ENCODE data around the gene MAP1LC3B2.

The MAP1LC3B2 gene

GRCh38 chr12:116613256-116613655 lies 54.1 kb downstream of the MAP1LC3B2 start:
- Histone ChIP-seq H3K27me3 (replicated peaks) (no peaks in the 10 kb centered on the region), H3K36me3 (replicated peaks) (no peaks in the 10 kb centered on the region), H3K27ac (no peak overlapping the region), H3K4me3 (ENCODE audit: low read depth, low read length) (no peak overlapping the region)
- in situ Hi-C loops (cut with HindIII; ENCODE audit: low pct_ligation_motif_present, low sequenced_read_pairs), result no loop called here
- DNase-seq, result no peak
- TF ChIP-seq CTCF (IDR thresholded peaks at IDR 0.05; ENCODE audit: low read depth, low read length, missing control alignments), result no peak

GRCh38 chr12:116614194-116614915 lies 55.2 kb downstream of the MAP1LC3B2 start:
- TF ChIP-seq CTCF (IDR thresholded peaks at IDR 0.05; ENCODE audit: low read depth, low read length, missing control alignments), result no peak
- Histone ChIP-seq H3K27ac (no peak overlapping the region), H3K36me3 (replicated peaks) (no peaks in the 10 kb centered on the region)

GRCh38 chr12:116615141-116615861 lies 56.1 kb downstream of the MAP1LC3B2 start:
- no peak for TF ChIP-seq CTCF (IDR thresholded peaks at IDR 0.05; ENCODE audit: low read depth, low read length, missing control alignments)
- in situ Hi-C loops (cut with HindIII; ENCODE audit: low pct_ligation_motif_present, low sequenced_read_pairs), result no loop called here
- no peak overlapping the region for H3K27ac ChIP-seq
- no peak for DNase-seq
- no peaks in the 10 kb centered on the region for H3K36me3 ChIP-seq (replicated peaks)
- H3K4me3 ChIP-seq (ENCODE audit: low read depth, low read length), result no peak overlapping the region
- no peaks in the 10 kb centered on the region for H3K27me3 ChIP-seq (replicated peaks)

More at GRCh38 chr12:116614194-116614915, 55.2 kb downstream of the MAP1LC3B2 start:
- H3K4me3 ChIP-seq (ENCODE audit: low read depth, low read length), result no peak overlapping the region
- in situ Hi-C loops (cut with HindIII; ENCODE audit: low pct_ligation_motif_present, low sequenced_read_pairs), result no loop called here
- no peak for DNase-seq
- H3K27me3 ChIP-seq (replicated peaks), result no peaks in the 10 kb centered on the region

GRCh38 chr12:116616536-116617248 lies 57.5 kb downstream of the MAP1LC3B2 start:
- Histone ChIP-seq H3K27me3 (replicated peaks) (no peaks in the 10 kb centered on the region), H3K27ac (no peak overlapping the region), H3K36me3 (replicated peaks) (no peaks in the 10 kb centered on the region), H3K4me3 (ENCODE audit: low read depth, low read length) (no peak overlapping the region)
- TF ChIP-seq CTCF (IDR thresholded peaks at IDR 0.05; ENCODE audit: low read depth, low read length, missing control alignments), result no peak
- in situ Hi-C loops (cut with HindIII; ENCODE audit: low pct_ligation_motif_present, low sequenced_read_pairs), result no loop called here
- DNase-seq, result no peak

GRCh38 chr12:116619246-116619645 lies 60.1 kb downstream of the MAP1LC3B2 start:
- H3K27ac ChIP-seq, result no peak overlapping the region
- no peak for TF ChIP-seq CTCF (IDR thresholded peaks at IDR 0.05; ENCODE audit: low read depth, low read length, missing control alignments)
- H3K4me3 ChIP-seq (ENCODE audit: low read depth, low read length), result no peak overlapping the region
- in situ Hi-C loops (cut with HindIII; ENCODE audit: low pct_ligation_motif_present, low sequenced_read_pairs), result no loop called here
- H3K36me3 ChIP-seq (replicated peaks), result no peaks in the 10 kb centered on the region
- H3K27me3 ChIP-seq (replicated peaks), result no peaks in the 10 kb centered on the region
- DNase-seq, result no peak

Data from brain microvascular endothelial cell (primary cell).